Measurements from ENCODE around the gene ZNF566. TPM values are rescaled to one million over a fixed set of nuclear protein-coding genes. Genes with fewer than 3 reads are reported as not detected.

ZNF566 gene
- total RNA-seq: 17.3 TPM

GRCh38 chr19:36489118-36489919 lies at the start of gene ZNF566:
TSS of gene ZNF566 (minus strand) at chr19:36489561. CDS start at chr19:36476557, 13,004 bp downstream.

GRCh38 chr19:36528194-36528920 lies 39.0 kb upstream of the ZNF566 start, which contains the start of gene ZNF260:
TSS of gene ZNF260 (minus strand) at chr19:36528271. CDS start at chr19:36515238, 13,033 bp downstream.

GRCh38 chr19:36418287-36419001 lies 70.9 kb downstream of the ZNF566 start, which contains the start of gene ZFP82:
TSS of gene ZFP82 (minus strand) at chr19:36418644. CDS start at chr19:36409789, 8,855 bp downstream.

Other genes with a start within 250 kb of the ZNF566 start
- 14.7 TPM for gene ZFP14, start 110.4 kb downstream of the ZNF566 start, total RNA-seq
- gene ZFP82, start 70.9 kb downstream of the ZNF566 start, total RNA-seq: 10.9 TPM
- 90.9 TPM for gene ZNF260, start 38.7 kb upstream of the ZNF566 start, total RNA-seq
- gene ZNF529, start 83.7 kb upstream of the ZNF566 start, total RNA-seq: 18.4 TPM
- gene ZNF382, start 115.8 kb upstream of the ZNF566 start, total RNA-seq: 14.8 TPM
- gene ZNF461, start 177.3 kb upstream of the ZNF566 start, total RNA-seq: 7.4 TPM
- 13.2 TPM for gene ZNF567, start 198.1 kb upstream of the ZNF566 start, total RNA-seq